NCI-H1092 (cell line): Measurements from ENCODE around the gene ODR4.
"Not testable (repeated sequence)": the region's sequence is repeated elsewhere in the genome, so short reads cannot be mapped to it uniquely, and the experiment has no call there.

Experiments used
- DNase-seq: peaks from one replicate; lab custom pipeline; 2025; lab: John Stamatoyannopoulos, UW

The ODR4 gene

DNA sequence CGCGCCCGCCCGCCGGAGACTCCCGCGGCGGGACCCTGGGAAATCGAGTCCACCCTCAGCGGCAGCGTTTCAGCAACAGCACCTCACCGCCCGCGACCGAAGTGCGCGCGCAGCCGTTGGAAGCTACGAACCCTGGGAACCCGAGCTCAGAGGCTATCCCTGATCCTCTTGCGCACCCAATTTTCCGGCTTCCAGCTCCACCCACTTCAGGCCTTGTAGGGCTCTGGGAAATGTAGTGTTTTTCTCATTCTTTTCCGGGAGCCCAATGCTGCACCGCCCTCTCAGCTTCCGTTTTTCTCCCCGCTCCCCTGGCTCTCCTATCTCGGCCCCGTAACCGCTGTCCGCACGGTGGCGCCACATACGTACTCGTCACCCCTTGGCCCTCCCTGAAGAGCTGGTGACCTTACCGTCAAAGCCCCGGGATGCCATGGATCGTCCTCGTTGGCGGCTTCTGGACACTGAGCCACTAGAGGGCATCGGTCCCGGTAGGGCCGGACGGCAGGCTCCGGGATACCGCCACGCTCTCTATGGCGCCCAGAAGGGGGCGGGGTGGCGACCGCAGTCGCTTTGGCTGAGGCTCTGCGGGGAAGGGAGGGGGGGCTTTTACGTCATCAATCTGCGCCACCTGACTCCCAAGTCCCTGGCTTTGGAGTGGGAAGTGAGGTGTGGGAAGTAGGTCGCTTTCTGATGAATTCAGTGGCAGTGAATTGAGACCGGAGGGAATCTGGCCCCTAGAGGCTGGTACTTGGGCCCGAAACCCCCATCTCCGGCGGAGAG, at the start of gene ODR4, which contains the start of gene TPR:
ODR4 (plus strand) TSS at position 687 of the 777 bp plus-strand sequence. CDS start 3,948 bp downstream, outside the sequence.
TPR (minus strand) TSS at position 102 of the 777 bp plus-strand sequence. CDS start 225 bp downstream, outside the sequence.
- peak; percentile 100 for DNase-seq

DNA sequence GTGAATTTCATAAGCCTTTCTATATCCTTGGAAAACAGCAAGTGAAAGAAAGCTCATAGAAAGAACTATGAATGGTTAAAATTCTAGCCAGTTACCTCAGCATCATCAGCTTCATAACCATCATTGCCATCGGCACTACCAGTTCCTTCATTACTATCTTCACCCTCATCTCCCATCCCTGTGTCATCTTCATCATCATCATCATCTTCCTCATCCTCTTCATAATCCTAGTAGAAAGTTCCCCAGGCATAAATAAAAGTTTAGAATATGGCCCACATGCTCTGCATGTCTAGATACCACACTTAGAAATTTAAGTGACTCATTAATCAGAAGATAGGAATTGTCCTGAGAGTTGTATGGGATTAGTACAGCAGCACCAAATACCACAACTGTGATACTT, 49.6 kb upstream of the ODR4 start:
- no peak for DNase-seq

DNA sequence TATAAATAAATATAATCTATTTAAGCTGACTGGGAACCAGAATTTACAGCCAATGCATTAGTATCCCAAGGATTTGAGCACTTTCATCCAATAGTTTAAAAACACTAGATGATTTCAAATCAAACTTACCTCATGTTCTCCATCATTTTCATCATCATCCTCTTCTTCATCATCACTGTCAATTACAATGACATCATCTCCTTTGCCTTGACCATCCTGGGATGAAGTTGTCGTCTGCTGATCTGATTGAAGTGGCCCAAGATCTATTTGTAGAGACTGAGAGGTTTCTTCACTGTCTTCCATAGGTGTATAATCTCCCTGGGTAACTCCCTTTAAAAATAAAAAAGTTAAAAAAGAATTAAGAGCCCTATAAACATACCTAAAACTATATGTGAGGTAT, 48.3 kb upstream of the ODR4 start:
- no peak for DNase-seq

DNA sequence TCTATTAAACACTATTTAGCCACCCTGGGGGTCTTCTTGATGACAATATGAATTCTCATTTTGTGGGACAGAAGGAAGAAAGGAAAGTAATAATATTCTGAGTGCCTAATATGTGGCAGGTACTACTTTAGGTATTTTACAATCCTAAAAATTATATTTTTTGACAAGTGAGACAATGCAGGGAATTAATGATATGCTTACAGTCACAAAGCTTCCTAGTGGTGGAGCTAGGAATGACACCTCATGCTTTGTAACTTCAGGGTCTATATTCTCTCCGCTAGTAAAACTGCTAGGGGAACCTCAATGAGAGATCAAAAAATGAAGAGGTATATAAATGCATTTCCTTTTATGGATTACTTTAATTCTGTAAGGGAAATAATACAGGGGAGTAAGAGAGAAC, 44.9 kb upstream of the ODR4 start:
- no peak for DNase-seq

DNA sequence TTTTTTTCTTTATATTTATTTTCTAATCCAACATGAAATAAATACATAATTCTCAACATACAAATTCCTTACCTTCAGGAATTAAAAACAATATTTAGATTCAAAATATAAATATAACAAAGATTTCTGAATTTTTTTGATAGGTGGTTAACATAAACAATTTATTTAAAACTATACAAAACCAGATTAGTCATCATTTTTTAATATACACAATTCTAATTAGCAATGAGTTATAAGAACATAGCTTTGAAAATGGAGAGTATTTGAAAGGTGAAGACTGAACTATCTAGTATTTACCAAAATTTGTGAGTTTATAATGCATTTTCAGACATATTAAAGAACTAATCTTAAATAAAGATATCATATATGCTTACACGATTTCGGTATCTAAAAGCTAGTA, 38.1 kb upstream of the ODR4 start:
- DNase-seq = no peak

DNA sequence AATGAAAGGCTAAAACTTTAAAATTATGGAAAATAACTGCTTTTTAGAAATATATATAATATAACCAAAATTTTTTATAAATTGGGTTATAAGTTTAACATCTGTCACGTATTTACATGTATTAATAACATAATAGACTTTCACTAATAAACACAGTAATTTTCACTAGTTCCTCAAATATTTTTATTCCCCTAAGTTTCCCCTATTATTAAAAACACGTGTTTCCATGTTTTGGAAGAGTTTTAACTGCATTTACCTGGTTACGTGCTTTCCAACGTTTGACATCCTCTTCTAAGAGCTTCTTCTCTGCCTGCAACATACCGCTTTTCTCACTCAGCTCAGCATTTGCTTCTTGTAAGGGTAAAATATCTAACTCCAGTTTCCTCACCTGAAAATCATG, 34.9 kb upstream of the ODR4 start:
- no peak for DNase-seq

DNA sequence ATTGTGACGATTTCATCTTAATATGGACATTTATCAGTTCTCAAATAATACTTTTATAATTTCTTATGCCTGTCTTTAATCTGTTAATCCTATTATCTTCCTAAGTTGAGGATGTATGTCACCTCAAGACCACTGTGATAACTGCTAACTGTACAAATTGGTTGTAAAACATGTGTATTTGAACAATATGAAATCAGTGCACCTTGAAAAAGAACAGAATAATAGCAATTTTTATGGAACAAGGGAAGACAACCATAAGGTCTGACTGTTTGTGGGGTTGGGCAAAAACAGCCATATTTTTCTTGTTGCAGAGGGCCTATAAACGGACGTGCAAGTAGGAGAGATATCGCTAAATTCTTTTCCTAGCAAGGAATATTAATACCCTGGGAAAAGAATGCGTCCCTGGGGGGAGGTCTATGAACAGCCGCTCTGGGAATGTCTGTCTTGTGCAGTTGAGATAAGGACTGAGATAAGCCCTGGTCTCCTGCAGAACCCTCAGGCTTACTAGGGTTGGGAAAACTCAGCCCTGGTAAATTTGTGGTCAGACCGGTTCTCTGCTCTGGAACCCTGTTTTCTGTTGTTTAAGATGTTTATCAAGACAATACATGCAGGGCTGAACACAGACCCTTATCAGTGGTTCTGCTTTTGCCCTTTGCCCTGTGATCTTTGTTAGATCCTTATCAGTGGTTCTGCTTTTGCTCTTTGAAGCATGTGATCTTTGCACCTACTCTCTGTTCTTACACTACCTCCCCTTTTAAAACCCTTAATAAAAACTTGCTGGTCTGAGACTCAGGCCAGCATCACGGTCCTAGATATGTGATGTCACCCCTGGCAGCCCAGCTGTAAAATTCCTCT, 27.6 kb upstream of the ODR4 start:
- not testable (repeated sequence) for DNase-seq

DNA sequence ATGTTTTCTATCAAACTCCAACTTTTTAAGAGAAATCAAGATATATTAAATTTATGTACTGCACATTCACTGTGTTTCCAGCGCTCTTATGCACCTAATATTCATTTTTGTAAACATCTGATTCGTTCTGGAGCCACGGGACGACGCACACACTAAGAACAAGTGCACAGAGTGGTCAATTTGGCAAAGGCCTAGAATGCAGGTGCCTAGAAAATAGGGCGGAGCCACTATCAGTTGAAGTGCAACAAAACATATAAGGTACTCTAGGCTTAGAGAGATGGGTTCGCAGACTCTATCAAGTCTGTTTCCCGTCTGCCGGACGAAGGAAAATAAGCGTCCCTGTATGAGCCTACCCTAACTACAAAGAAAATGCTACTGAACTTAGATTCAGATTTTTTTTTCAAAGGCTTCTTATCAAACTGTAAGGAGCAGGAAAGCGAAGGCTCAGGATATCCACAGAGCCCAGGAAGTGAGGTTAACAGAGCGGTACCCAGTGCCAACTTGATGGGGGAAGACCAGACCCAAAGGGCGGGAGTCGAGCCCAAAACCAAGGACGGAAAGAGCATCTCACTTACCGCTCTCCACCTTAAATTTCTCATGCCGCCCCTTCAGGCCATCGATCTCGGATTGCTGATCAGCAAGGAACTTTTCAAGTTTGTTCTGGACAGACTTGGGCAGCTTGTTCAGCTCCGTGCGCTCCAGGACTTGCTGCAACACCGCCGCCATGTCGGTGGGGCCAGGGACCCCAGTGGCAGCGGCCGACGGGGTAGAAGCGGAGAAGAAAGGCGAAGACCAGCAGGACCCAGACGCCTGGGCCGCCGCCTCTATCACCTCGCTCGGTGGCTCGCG, 1.1 kb upstream of the ODR4 start:
- DNase-seq = peak; percentile 25

DNA sequence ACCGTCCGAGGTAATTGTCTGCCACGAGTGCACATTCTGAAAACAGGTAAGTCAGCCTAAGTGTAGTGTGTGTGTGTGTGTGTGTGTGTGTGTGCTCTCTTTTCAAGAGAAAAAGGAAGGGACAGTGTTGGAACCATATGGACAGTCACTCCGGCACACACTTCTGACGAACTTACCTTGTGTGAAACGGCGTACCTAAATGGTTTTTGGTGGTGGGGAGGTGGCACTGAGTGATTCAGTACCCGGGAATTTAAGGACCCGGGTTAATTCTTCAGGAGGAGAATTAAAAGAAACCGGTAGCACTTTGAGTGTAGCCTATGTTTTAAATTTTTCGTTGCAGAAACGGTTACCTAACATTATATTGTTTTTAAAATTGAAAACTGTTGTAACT, 286 bp downstream of the ODR4 start:
- DNase-seq = peak; percentile 50

DNA sequence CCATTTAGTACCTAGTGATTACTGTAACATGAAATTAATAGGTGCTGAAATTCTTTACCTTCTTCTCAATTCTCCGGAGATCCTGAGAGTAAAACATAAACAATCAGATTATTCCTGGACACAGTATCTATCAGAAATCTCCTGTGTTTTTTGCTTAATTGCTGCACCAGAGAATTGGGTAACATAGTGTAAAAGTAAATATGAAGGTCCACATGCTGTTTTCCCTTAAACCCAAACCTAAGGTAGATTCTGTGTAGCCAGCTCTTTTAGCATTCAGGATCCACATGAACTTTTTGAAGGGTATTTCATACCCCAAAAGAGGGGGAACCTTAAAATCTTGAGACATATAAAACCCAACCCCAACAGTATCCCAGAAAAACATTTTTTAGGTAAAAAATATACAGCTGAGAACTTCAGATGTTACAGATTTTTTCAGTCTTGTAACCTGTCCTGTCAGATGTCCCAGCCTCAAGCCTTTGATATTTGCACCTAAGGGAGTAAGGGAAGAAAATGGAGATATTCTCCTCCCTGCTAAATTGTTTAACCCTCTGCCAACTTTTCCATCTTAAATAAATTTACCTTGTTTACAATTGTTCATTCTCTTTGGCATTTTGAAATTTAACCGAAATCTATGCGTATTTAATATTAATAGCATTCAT, 11.2 kb downstream of the ODR4 start:
- DNase-seq = no peak

DNA sequence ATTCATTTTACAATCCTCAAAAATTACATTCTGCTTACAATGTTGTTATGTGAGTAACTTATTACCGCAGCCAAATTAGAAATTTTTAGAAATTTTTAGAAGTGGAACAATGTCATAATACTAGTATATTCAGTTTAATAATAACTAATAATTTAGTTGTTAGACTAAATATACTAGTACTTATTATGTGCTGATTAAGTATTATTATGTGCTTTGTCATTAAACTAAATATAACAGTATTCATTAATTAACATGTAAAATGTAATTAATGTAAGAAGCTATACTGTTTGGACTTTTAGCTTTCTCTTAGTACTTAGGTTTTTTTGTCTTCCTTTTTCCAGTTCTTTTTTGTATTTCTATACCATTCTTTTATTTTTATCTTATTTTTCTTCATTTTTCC, 15.3 kb downstream of the ODR4 start:
- no peak for DNase-seq

DNA sequence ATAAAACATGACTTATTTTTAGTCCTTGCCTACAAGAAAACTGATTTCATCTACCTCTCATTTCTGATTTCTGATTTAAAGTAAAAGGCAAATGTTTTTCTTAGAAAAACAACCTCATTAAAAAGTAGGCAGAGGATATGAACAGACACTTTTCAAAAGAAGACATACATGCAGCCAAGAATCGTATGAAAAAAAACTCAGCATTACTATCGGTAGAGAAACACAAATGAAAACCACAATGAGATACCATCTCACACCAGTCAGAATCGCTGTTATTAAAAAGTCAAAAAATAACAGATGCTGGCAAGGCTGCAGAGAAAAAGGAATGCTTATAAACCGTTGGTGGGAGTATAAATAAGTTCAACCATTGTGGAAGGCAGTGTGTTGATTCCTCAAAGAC, 16.2 kb downstream of the ODR4 start:
- DNase-seq = no peak

DNA sequence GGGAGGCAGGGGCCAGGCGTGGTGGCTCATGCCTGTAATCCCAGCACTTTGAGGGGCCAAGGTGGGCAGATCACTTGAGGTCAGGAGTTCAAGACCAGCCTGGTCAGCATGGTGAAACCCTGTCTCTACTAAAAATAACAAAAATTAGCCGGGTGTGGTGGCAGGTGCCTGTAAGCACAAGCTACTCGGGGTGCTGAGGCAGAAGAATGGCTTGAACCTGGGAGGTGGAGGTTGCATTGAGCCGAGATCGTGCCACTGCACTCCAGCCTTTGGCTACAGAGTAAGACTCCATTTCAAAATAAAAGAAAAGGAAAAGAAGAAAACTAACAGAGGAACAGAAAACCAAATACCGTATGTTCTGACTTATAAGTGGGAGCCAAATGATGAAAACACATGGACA, 17.1 kb downstream of the ODR4 start:
- DNase-seq = not testable (repeated sequence)

DNA sequence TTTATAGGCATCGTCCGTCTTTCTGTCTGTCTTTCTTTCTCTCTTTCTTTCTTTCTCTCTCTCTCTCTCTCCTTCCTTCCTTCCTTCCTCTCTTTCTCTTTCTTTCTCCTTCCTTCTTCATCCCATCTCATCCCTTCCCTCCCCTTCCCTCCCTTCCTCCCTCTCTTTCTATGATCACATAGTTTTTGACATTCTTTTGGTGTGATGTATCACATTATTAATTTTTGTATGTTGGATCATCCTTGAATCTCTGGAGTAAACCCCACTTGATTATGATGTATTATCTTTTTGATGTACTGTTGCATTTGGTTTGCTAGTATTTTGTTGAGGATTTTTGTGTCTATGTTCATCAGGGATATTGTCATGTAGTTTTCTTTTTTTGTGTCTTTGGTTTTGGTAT, 25.8 kb downstream of the ODR4 start:
- not testable (repeated sequence) for DNase-seq

DNA sequence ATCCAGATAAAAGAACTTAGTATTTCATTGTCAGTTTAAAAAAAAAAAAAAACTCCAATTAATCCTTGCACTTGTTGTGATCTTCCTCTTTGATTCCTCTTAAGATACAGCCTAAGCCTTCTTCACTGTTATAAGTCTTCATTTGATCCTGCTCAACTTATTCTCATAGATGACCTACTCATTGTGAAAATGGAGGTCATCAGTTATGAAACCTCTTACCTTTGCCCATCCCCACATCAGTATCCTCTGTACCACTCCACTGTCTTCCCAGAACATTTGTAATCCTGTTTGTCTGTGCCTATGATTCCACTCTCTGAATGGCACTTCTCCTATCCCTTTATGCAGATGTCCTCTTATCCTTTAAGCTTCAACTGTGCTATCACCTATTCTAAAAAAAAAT, 28.0 kb downstream of the ODR4 start:
- no peak for DNase-seq

DNA sequence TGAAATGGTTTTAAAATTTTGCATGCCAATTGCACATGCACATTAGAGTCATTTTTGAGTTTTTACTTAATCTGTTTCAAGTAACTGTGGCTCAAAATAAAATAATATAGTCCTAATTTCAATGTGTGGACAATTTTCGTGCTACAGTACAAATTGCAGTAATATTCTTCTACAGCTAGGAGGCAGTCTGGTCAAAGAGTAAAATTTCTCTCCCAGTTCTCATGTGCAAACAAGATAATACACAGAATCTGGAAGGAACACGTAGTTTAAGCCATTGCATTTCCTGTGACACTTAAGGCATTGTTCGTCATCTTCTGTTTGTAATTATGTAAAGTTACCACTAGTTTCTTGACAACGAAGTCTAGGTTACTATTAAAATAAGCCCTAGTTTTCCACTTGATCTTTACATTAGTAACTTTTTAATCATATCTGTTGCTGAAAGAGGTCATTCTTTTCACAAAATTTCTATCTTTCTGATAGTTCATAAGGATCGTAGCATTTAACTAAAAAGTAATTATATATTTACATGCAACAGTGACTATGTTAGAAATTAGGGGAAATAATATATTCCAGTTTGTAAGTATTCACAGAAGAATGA, 28.9 kb downstream of the ODR4 start:
- peak; percentile 16 for DNase-seq

DNA sequence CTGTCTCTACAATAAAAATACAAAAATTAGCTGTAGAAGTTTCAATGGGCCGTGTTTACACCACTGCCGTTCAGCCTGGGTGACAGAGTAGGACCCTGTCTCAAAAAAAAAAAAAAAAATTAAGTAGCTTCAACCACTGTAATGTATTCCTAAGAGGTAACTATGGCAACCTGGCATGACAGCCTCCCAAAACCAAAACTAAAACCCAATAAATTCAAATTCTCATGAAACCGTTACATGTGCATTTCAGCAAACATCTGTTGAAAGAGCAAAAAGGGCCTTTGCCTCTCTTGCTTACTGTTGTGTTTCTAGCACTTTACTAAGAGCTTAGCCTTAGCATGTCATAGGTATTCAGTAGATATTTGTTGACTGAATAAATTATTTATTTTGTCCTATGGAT, 33.5 kb downstream of the ODR4 start:
- no peak for DNase-seq

DNA sequence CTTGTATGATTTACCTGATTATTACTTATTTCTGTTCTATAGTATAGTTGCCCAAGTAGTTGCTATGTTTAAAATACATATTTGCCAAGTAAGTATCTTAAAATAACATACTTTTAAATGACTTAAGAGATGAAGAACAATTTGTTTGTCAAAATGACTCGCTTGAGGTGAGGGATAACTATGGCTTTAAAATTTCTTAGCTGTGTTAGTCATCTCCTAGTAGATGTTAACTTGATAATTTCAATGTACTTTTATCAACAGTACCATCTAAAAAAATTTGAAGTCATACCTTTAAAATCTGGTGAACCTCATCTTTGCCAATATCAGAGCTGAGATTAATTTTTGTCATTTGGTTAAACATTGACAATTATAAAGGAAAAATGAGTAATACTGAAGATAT, 37.7 kb downstream of the ODR4 start:
- DNase-seq = no peak

DNA sequence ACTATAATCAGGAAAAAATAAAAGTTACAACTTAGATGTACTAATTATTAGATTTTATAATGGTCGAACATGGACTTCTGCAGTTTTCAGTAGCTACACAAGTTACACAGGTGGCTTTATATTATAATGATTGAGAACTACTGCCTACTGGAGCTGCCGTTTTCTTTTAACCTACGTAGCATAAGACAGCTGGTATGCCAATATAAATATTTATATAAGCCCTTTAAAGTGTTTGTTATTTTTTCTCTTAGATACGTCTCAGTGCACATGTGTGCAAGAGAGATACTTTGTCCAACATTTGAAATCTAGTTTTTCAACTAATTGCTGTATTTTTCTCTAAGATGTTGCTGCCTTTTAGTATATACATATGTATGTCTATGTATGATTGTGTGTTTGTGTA, 42.9 kb downstream of the ODR4 start:
- DNase-seq = no peak

DNA sequence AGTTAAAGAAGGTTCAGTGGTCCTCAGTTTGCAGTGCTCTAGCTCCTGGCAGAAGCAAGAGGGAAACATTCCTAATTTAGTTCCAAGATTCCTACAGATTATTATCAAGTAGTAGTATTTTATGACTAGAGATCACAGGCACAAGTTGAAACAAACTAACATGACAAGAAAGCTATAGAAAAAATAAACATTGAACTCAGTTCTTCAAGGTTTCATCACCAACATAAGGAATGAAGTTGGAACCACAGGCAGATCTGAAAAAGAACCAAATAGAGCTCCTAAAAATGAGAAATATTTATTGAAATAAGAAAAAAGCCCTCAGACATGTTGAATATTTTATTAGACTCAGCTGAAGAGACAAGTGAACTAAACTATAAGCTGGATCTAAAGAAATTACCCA, 44.7 kb downstream of the ODR4 start:
- no peak for DNase-seq

DNA sequence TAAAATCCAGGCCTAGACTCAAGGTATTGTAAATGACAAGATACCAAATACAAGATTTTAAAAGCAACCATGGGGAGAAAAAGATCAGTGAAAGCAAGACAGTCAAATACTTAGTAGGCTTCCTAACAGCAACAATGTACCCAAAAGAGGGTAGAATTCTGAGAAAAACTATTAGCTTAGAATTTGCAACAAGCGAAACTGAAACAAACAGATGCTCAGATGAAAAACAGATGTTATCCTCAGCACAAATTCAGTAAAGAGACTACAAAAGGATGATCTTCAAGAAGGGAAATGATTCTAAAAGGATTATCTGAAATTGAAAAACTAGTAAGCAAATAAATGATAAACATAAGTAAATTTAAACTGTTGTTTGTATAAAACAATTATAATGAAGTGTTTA, 45.3 kb downstream of the ODR4 start:
- no peak for DNase-seq
